Measurements from ENCODE around the gene LAPTM5. TPM values are rescaled to one million over a fixed set of nuclear protein-coding genes. Genes with fewer than 3 reads are reported as not detected.

The LAPTM5 gene
- total and polyA plus RNA-seq, 2 of the 13 experiments (the other 11 are each of a cell fraction or from before 2014, with no cell fraction given), result 0.41 to 0.86 TPM

GRCh38 chr1:30804352-30804751 is 46.8 kb upstream of the LAPTM5 start:
- Histone ChIP-seq H3K79me2 (ENCODE audit: insufficient read depth, low read length) (no peaks in the 10 kb centered on the region), H3K27ac (ENCODE audit: extremely low read length, insufficient read depth, low read length) (no peak overlapping the region), H3K27me3 (ENCODE audit: control insufficient read depth in 1 of 2, insufficient read depth in 2 of 2, low read length in 2 of 2) (peaks cover 10 to 53% of the 10 kb centered on the region in 2 experiments), H3K4me1 (ENCODE audit: insufficient read depth, low read length) (peaks cover 12% of the 10 kb centered on the region), H4K20me1 (ENCODE audit: insufficient read depth, low read length) (no peaks in the 10 kb centered on the region), H3K4me2 (ENCODE audit: low read depth, low read length) (no peak overlapping the region), H2AFZ (ENCODE audit: low read length) (no peak overlapping the region), H3K9ac (ENCODE audit: insufficient read depth, low read depth, low read length) (no peak overlapping the region), H3K9me3 (ENCODE audit: low read length) (no peaks in the 10 kb centered on the region), H3K4me3 (replicated peaks in 1 of 3; ENCODE audit: insufficient read depth in 1 of 3, low read depth in 2 of 3, low read length in 3 of 3) (no peak overlapping the region), H3K36me3 (replicated peaks in 1 of 2; ENCODE audit: control insufficient read depth in 1 of 2, insufficient read depth in 2 of 2, low read length in 2 of 2) (no peaks in the 10 kb centered on the region)
- no TSS peak for BruUV-seq (replicated peaks)
- no peak for FAIRE-seq
- no peak for TF ChIP-seq TOE1 (CRISPR knock-in tag; IDR thresholded peaks at IDR 0.05)
- TF ChIP-seq ZNF512B (CRISPR knock-in tag; IDR thresholded peaks at IDR 0.05; ENCODE audit: borderline replicate concordance), result no peak
- TF ChIP-seq MIER3 (CRISPR knock-in tag; IDR thresholded peaks at IDR 0.05; ENCODE audit: borderline replicate concordance), result no peak
- no peak for TF ChIP-seq ZNF282 (IDR thresholded peaks at IDR 0.05; ENCODE audit: partially characterized antibody)
- TF ChIP-seq, protein P1, sequence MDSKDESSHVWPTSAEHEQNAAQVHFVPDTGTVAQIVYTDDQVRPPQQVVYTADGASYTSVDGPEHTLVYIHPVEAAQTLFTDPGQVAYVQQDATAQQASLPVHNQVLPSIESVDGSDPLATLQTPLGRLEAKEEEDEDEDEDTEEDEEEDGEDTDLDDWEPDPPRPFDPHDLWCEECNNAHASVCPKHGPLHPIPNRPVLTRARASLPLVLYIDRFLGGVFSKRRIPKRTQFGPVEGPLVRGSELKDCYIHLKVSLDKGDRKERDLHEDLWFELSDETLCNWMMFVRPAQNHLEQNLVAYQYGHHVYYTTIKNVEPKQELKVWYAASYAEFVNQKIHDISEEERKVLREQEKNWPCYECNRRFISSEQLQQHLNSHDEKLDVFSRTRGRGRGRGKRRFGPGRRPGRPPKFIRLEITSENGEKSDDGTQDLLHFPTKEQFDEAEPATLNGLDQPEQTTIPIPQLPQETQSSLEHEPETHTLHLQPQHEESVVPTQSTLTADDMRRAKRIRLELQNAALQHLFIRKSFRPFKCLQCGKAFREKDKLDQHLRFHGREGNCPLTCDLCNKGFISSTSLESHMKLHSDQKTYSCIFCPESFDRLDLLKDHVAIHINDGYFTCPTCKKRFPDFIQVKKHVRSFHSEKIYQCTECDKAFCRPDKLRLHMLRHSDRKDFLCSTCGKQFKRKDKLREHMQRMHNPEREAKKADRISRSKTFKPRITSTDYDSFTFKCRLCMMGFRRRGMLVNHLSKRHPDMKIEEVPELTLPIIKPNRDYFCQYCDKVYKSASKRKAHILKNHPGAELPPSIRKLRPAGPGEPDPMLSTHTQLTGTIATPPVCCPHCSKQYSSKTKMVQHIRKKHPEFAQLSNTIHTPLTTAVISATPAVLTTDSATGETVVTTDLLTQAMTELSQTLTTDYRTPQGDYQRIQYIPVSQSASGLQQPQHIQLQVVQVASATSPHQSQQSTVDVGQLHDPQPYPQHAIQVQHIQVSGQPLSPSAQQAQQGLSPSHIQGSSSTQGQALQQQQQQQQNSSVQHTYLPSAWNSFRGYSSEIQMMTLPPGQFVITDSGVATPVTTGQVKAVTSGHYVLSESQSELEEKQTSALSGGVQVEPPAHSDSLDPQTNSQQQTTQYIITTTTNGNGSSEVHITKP (CRISPR knock-in tag; IDR thresholded peaks at IDR 0.05; ENCODE audit: low read depth), result no peak
- TF ChIP-seq, protein P2, sequence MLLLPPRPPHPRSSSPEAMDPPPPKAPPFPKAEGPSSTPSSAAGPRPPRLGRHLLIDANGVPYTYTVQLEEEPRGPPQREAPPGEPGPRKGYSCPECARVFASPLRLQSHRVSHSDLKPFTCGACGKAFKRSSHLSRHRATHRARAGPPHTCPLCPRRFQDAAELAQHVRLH (CRISPR knock-in tag; IDR thresholded peaks at IDR 0.05; ENCODE audit: borderline replicate concordance, low read depth), result no peak
- TF ChIP-seq HNRNPL (IDR thresholded peaks at IDR 0.05; ENCODE audit: low read depth, low read length), result no peak
- no peak for TF ChIP-seq NFRKB (IDR thresholded peaks at IDR 0.05)
- TF ChIP-seq AHR (CRISPR knock-in tag; IDR thresholded peaks at IDR 0.05), result no peak
- no peak for TF ChIP-seq KLF13 (CRISPR knock-in tag; IDR thresholded peaks at IDR 0.05)
- no peak for TF ChIP-seq ZBTB38 (CRISPR knock-in tag; IDR thresholded peaks at IDR 0.05)
- TF ChIP-seq ZNF260 (CRISPR knock-in tag; IDR thresholded peaks at IDR 0.05; ENCODE audit: borderline replicate concordance, low read depth), result no peak
- TF ChIP-seq, protein P3, sequence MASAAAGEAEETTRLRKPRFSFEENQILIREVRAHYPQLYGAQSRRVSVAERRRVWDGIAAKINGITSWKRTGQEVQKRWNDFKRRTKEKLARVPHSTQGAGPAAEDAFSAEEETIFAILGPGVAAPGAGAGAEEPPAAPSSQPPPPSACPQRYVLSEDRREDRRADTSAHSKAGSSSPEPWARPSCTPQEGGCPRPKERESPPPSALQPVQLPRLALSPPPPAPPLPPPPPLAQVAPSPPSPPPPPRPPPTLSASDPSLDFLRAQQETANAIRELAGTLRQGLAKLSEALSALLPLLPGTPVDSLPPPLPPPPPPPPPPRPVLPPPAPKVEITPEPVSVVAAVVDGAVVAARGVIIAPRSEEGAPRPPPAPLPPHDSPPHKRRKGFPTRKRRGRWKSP (CRISPR knock-in tag; IDR thresholded peaks at IDR 0.05), result no peak
- TF ChIP-seq ZNF678 (CRISPR knock-in tag; IDR thresholded peaks at IDR 0.05), result no peak
- TF ChIP-seq ZNF496 (CRISPR knock-in tag; IDR thresholded peaks at IDR 0.05; ENCODE audit: insufficient replicate concordance), result no peak
- no peak for TF ChIP-seq RAD21 (CRISPR knock-in tag; IDR thresholded peaks at IDR 0.05)
- no peak for TF ChIP-seq ZBTB7A (CRISPR knock-in tag; IDR thresholded peaks at IDR 0.05)
- CTCF ChIA-PET (ENCODE audit: low intra/inter-chr PET ratio, low total read pairs), result interaction anchor here (1.4 kb wide), 1 partner anchor 107 kb away, joined by 3 read pairs; no protein-coding TSS in a partner anchor
- intact Hi-C loops (cut with micrococcal nuclease; ENCODE audit: unreplicated experiment) (no loop called here), in situ Hi-C loops (cut with HindIII; ENCODE audit: extremely low pct_ligation_motif_present, low pct_unique_long_range_greater_than_20kb) (loop anchor here (5.0 kb wide), 1 partner anchor 108 kb away; no protein-coding TSS in a partner anchor)
- 33% methylated on average over 7 of the region's 7 CpGs for WGBS (ENCODE audit: low lambda C conversion rate)
- no peak for DNase-seq (ENCODE audit: low spot score)
- POLR2A ChIA-PET, result no interaction called here
- ATAC-seq, result no peak

Measured in HepG2 (cell line).